Mesothelial cell of epicardium (in vitro differentiated cells): ENCODE measurements around the gene XRCC6. TPM values are rescaled to one million over a fixed set of nuclear protein-coding genes. Genes with fewer than 3 reads are reported as not detected.
"Not testable (repeated sequence)": the region's sequence is repeated elsewhere in the genome, so short reads cannot be mapped to it uniquely, and the experiment has no call there.

ENCODE experiments used
- DNase-seq, 2 experiments: peaks; one replicate each; pipeline ENCODE4 v3.0.0; 2021; ENCODE audit warnings: low spot score in 2 of 2; ENCODE audit not compliant: unreplicated experiment in 2 of 2
- H3K27ac Mint-ChIP-seq: 2 replicates; pipeline ENCODE4 v1.8.0; 2021; ENCODE audit warnings: mixed read lengths
- H3K27me3 Mint-ChIP-seq: 2 replicates; pipeline ENCODE4 v1.8.0; 2021; ENCODE audit warnings: low read depth, mixed read lengths
- H3K36me3 Mint-ChIP-seq: 2 replicates; pipeline ENCODE4 v1.8.0; 2021; ENCODE audit warnings: mixed read lengths
- H3K4me1 Mint-ChIP-seq: 2 replicates; pipeline ENCODE4 v1.8.0; 2021; ENCODE audit warnings: mixed read lengths
- H3K4me3 Mint-ChIP-seq: 2 replicates; pipeline ENCODE4 v1.8.0; 2021; ENCODE audit warnings: mild to moderate bottlenecking, moderate library complexity, mixed read lengths
- H3K9me3 Mint-ChIP-seq: 2 replicates; pipeline ENCODE4 v1.8.0; 2021; ENCODE audit warnings: mixed read lengths
- total RNA-seq: library from RNA; stranded (reverse); gene quantifications from 3 replicates; pipeline ENCODE4 v1.2.1, GENCODE V29; 2021
- TF ChIP-seq, protein P1 (sequence below): fragments of 200-600 bp; sonication (generic); IDR thresholded peaks from one replicate; pipeline ENCODE4 v1.5.0; 2021; ENCODE audit warnings: antibody characterized with exemption; ENCODE audit not compliant: unreplicated experiment

Gene XRCC6
- 216 to 221 TPM (median 221 TPM) in 3 replicates for total RNA-seq

DNA sequence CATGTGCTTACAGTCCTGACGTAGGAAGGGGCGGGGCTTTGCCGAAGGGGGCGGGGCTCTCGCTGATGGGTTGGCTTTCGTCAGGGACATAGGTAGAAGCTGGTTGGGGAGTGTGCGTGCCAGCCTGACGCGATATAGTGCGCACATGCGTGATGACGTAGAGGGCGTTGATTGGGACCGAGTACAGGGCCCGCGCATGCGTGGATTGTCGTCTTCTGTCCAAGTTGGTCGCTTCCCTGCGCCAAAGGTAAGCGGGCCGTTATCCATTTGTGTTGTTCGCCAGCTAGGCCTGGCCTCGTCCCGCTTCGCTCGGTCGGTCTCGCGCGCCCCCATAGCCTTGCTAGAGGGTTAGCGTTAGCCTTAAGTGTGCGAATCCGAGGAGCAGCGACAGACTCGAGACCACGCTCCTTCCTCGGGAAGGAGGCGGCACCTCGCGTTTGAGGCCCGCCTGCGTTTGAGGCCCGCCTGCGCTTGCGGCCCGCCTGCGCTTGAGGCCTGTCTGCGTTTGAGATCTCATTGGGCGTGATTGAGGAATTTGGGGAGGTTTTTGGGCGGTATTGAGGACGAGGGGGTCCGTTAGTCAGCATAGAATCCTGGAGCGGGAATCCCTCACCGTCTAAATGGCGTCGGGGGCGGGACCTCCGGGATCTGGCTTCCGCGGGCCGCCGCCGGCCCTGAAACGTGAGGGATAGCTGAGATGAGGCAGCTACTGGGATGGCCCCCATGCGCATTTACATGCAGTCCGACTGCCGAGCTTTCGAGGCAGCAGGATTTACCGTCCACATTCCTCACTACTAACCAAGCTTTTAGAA lies at the start of gene XRCC6:
XRCC6 (plus strand) TSS at position 197 of the 812 bp plus-strand sequence. CDS start 710 bp downstream, outside the sequence.
- H3K9me3 Mint-ChIP-seq: no peaks in the 10 kb centered on the region
- H3K36me3 Mint-ChIP-seq: peaks cover 10% of the 10 kb centered on the region
- H3K27ac Mint-ChIP-seq: peak within 1 kb of the TSS; percentile 100
- peaks cover 25% of the 10 kb centered on the region for H3K4me1 Mint-ChIP-seq
- H3K27me3 Mint-ChIP-seq: no peaks in the 10 kb centered on the region
- TF ChIP-seq, protein P1, sequence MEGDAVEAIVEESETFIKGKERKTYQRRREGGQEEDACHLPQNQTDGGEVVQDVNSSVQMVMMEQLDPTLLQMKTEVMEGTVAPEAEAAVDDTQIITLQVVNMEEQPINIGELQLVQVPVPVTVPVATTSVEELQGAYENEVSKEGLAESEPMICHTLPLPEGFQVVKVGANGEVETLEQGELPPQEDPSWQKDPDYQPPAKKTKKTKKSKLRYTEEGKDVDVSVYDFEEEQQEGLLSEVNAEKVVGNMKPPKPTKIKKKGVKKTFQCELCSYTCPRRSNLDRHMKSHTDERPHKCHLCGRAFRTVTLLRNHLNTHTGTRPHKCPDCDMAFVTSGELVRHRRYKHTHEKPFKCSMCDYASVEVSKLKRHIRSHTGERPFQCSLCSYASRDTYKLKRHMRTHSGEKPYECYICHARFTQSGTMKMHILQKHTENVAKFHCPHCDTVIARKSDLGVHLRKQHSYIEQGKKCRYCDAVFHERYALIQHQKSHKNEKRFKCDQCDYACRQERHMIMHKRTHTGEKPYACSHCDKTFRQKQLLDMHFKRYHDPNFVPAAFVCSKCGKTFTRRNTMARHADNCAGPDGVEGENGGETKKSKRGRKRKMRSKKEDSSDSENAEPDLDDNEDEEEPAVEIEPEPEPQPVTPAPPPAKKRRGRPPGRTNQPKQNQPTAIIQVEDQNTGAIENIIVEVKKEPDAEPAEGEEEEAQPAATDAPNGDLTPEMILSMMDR: no peak
- peak; percentile 99 to 100 for DNase-seq
- H3K4me3 Mint-ChIP-seq: peak within 1 kb of the TSS; percentile 93

DNA sequence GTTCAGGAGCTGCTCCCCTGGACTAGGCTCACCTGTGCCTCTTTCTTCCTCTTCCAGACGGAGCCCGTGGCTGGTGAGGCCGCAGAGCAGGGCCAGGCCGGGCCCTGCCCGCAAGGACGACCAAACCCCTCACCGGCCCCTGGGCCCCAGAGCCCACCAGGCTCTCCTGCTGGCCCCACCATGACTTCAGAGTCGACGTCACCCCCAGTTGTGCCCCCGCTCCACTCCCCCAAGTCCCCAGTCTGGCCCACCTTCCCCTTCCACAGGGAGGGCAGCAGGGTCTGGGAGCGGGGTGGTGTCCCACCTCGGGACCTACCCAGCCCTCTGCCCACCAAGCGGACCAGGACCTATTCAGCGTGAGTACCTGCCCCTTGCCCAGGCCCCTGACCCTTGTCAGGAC lies 49.3 kb upstream of the XRCC6 start:
- no peak for DNase-seq
- no peaks in the 10 kb centered on the region for H3K9me3 Mint-ChIP-seq
- H3K27ac Mint-ChIP-seq: no peak overlapping the region
- TF ChIP-seq, protein P1: no peak
- H3K27me3 Mint-ChIP-seq: no peaks in the 10 kb centered on the region
- H3K4me3 Mint-ChIP-seq: no peak overlapping the region
- peaks cover 2% of the 10 kb centered on the region for H3K36me3 Mint-ChIP-seq
- H3K4me1 Mint-ChIP-seq: peaks cover 10% of the 10 kb centered on the region

DNA sequence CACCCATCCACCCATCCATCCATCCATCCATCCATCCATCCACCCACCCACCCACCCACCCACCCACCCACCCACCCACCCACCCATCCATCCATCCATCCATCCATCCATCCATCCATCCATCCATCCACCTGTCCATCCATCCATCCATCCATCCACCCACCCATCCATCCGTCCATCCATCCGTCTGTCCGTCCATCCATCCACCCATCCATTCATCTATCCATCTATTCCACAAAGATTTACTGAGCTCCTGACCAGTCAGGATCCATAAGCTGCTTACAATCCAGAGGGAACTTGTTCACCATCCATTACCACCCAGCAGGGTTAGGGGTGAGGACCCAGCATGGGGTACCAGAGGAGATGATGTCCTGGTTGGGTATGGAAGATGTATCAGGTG lies 48.8 kb upstream of the XRCC6 start:
- peaks cover 10% of the 10 kb centered on the region for H3K4me1 Mint-ChIP-seq
- H3K27ac Mint-ChIP-seq, DNase-seq, H3K36me3 Mint-ChIP-seq, H3K4me3 Mint-ChIP-seq, H3K9me3 Mint-ChIP-seq, H3K27me3 Mint-ChIP-seq: not testable (repeated sequence)

DNA sequence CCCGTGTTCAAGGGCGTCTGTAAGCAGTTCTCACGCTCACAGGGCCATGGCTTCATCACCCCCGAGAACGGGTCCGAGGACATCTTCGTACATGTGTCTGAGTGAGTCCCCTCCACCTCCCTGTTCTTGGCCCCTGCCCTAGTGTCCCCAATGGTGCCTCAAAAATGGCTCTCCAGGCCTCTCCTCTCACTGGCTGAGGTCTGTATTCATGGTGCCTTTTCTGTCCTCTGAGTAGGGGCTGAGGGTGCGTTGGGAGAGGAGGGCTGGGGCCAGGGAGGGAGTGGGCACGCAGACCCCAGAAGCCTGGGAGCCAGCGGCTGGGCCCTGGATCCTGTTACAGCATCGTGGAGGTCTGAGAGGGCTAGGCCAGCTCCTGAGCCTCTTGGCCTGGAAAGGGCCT lies 47.4 kb upstream of the XRCC6 start:
- Mint-ChIP-seq H3K36me3 (peaks cover 4% of the 10 kb centered on the region), H3K27ac (no peak overlapping the region), H3K27me3 (no peaks in the 10 kb centered on the region), H3K4me3 (no peak overlapping the region), H3K4me1 (peaks cover 8% of the 10 kb centered on the region), H3K9me3 (no peaks in the 10 kb centered on the region)
- no peak for DNase-seq
- TF ChIP-seq, protein P1: no peak

DNA sequence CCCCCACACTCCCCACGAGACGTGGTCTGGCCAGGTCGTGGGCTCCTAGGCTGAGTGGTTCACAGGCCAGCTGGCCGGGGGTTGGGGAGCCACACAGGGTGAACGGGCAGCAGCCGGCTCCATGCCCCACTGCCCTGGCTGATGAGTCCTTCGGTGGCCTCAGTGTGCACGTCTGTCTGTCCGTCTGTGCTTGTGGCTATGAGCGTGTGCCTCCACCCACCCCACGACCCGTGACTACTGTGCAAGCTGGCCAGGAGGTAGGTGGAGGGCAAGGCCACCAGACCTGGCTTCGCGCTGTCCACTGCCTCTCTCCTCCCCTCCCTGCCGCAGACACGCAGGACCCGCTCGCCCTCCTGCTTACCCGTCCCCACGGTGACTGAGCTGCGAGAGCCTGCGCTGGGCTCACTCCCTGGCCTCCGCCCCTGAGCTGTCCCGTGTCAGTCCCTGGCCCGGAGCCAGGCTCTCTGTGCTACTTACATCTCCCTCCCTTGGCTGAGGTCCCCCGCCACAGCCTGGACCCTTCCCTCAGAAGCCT lies 46.2 kb upstream of the XRCC6 start:
- Mint-ChIP-seq H3K36me3 (peaks cover 5% of the 10 kb centered on the region), H3K27me3 (no peaks in the 10 kb centered on the region), H3K4me3 (no peak overlapping the region), H3K9me3 (no peaks in the 10 kb centered on the region), H3K4me1 (no peaks in the 10 kb centered on the region), H3K27ac (no peak overlapping the region)
- TF ChIP-seq, protein P1: no peak
- no peak for DNase-seq

DNA sequence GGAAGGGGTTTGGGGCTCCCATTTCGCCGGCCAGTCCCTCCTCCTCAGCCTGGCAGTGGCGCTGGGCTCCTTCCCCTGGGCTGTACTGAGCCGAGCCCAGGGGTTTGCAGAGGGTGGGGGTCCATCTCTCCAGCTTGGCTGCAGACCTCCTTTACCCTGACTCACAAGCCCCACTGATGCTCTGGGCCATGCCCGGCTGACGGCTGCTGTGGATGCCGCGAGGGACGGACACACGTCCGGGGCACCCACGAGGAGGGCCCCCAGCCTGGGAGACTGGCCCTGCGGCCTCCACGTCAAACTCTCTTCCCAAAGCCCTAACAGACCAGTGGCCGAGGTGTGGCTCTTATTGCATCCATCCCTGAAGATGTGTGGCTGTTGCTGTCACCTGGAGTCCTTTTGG lies 45.6 kb upstream of the XRCC6 start:
- no peaks in the 10 kb centered on the region for H3K4me1 Mint-ChIP-seq
- peaks cover 5% of the 10 kb centered on the region for H3K36me3 Mint-ChIP-seq
- H3K4me3 Mint-ChIP-seq: no peak overlapping the region
- no peaks in the 10 kb centered on the region for H3K9me3 Mint-ChIP-seq
- no peaks in the 10 kb centered on the region for H3K27me3 Mint-ChIP-seq
- H3K27ac Mint-ChIP-seq: no peak overlapping the region
- DNase-seq: no peak
- TF ChIP-seq, protein P1: no peak
